Posterior vena cava (tissue), 2 donors: ENCODE data around the gene CFAP61. TPM values are rescaled to one million over a fixed set of nuclear protein-coding genes. Genes with fewer than 3 reads are reported as not detected.

Source experiments
- DNase-seq: peaks from one replicate; pipeline ENCODE4 v3.0.0-alpha.2; 2020; ENCODE audit warnings: low spot score
- intact Hi-C, 2 donors: fragments of 100-400 bp; cut with DNase I; formaldehyde crosslinking; loops; one replicate each; pipeline versions ENCODE4 v1.14.1 to v1.14.2; 2022 to 2023
- total RNA-seq, 2 donors: library from RNA; stranded (reverse); fragmentation: NEBNext Ultra II Directional; extraction: Animal tissue kit (Norgen Biotek cat#: 25700); gene quantifications; one replicate each; pipeline ENCODE4 v1.2.1, GENCODE V29; 2021
- donor health status: DM: yes; HTN: yes; CAD: no.
- donor health status: DM: yes; HTN: yes; CAD: no.

The CFAP61 gene
- total RNA-seq, 2 donors from 2014 or later, result 1.2 TPM; not detected in 1

GRCh38 chr20:20199361-20200160 lies 147.2 kb downstream of the CFAP61 start:
- DNase-seq, result no peak
- intact Hi-C loops, result no loop called here

GRCh38 chr20:20201124-20201523 lies 148.8 kb downstream of the CFAP61 start:
- DNase-seq, result no peak
- intact Hi-C loops, result no loop called here

GRCh38 chr20:20201639-20202038 lies 149.3 kb downstream of the CFAP61 start:
- intact Hi-C loops, result no loop called here
- DNase-seq, result no peak

- no peak for DNase-seq
- intact Hi-C loops, result no loop called here
Measured at GRCh38 chr20:20202768-20203167, 150.4 kb downstream of the CFAP61 start.

- intact Hi-C loops, result no loop called here
- no peak for DNase-seq
Measured at GRCh38 chr20:20203784-20204183, 151.5 kb downstream of the CFAP61 start.

GRCh38 chr20:20204256-20204655 lies 151.9 kb downstream of the CFAP61 start:
- intact Hi-C loops, result no loop called here
- no peak for DNase-seq

- intact Hi-C loops, result no loop called here
- no peak for DNase-seq
Measured at GRCh38 chr20:20205141-20205861, 153.0 kb downstream of the CFAP61 start.

- no peak for DNase-seq
- intact Hi-C loops, result no loop called here
Measured at GRCh38 chr20:20205862-20206236, 153.5 kb downstream of the CFAP61 start.

GRCh38 chr20:20206788-20207187 lies 154.5 kb downstream of the CFAP61 start:
- intact Hi-C loops, result no loop called here
- no peak for DNase-seq

- no peak for DNase-seq
- intact Hi-C loops, result no loop called here
Measured at GRCh38 chr20:20207291-20207690, 155.0 kb downstream of the CFAP61 start.

GRCh38 chr20:20207872-20208271 lies 155.5 kb downstream of the CFAP61 start:
- DNase-seq, result no peak
- intact Hi-C loops, result no loop called here

- intact Hi-C loops, result no loop called here
- DNase-seq, result no peak
Measured at GRCh38 chr20:20209684-20210083, 157.4 kb downstream of the CFAP61 start.

- DNase-seq, result no peak
- intact Hi-C loops, result no loop called here
Measured at GRCh38 chr20:20210327-20210726, 158.0 kb downstream of the CFAP61 start.

- intact Hi-C loops, result no loop called here
- no peak for DNase-seq
Measured at GRCh38 chr20:20210943-20211273, 158.6 kb downstream of the CFAP61 start.

GRCh38 chr20:20211274-20211987 lies 159.1 kb downstream of the CFAP61 start:
- no peak for DNase-seq

GRCh38 chr20:20211988-20212518 lies 159.7 kb downstream of the CFAP61 start:
- no peak for DNase-seq
- intact Hi-C loops, result no loop called here

More at GRCh38 chr20:20211274-20211987, 159.1 kb downstream of the CFAP61 start:
- intact Hi-C loops, result no loop called here

- no peak for DNase-seq
- intact Hi-C loops, result no loop called here
Measured at GRCh38 chr20:20212675-20213096, 160.4 kb downstream of the CFAP61 start.

- intact Hi-C loops, result no loop called here
Measured at GRCh38 chr20:20213526-20214121, 161.3 kb downstream of the CFAP61 start.

GRCh38 chr20:20214757-20215275 lies 162.5 kb downstream of the CFAP61 start:
- intact Hi-C loops, result no loop called here
- no peak for DNase-seq

More at GRCh38 chr20:20213526-20214121, 161.3 kb downstream of the CFAP61 start:
- DNase-seq, result no peak
